ENCODE measurements around the gene SLC9B1.
"Not testable (repeated sequence)": the region's sequence is repeated elsewhere in the genome, so short reads cannot be mapped to it uniquely, and the experiment has no call there.

Gene SLC9B1

DNA sequence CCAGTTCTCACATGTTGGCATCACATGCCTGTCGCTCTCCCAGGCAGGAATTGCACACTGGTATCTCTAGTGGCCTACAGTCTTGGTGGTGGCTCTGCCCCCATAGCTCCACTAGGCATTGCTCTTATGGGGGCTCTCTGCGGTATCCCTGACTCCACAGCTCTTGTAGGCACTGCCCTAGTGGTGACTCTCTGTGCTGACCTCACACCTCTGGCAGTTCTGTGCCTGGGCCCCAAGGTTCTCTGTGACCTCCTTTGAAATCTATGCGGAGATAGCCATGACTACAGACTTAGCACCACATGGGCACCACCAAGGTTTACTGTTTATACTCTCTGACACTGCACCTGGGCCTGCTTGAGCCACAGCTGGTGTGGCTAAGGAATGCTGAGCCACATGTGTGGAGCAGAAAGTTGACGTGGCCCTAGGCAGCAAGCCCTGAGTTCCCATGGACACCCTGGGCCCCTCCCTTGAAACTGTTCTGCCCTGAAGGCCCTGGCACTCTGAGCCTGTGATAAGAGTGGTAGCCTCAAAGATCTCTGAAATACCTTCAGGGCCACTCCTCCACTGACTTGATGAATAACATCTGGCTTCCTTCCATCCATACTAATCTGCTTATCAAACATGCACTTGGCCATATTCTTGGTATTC lies 8.0 kb downstream of the SLC9B1 start:
- DNase-seq (ENCODE audit: low read depth, low spot score) = no peak

DNA sequence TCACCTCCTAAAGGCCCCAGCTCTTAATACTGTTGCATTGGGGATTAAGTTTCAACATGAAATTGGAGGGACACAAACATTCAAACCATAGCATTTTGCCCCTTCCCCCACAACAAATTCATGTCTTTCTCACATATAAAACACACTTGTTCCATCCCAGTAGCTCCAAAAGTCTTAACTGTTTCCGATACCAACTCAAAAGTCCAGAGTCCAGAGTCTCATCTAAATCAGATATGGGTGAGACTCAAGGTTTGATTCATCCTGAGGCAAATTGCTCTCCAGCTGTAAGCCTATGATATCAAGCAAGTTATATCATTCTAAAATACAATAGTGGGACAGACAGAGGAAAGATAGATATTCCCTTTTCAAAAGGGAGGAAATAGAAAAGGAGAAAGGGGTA lies 8.7 kb downstream of the SLC9B1 start:
- no peak for DNase-seq (ENCODE audit: low read depth, low spot score)

DNA sequence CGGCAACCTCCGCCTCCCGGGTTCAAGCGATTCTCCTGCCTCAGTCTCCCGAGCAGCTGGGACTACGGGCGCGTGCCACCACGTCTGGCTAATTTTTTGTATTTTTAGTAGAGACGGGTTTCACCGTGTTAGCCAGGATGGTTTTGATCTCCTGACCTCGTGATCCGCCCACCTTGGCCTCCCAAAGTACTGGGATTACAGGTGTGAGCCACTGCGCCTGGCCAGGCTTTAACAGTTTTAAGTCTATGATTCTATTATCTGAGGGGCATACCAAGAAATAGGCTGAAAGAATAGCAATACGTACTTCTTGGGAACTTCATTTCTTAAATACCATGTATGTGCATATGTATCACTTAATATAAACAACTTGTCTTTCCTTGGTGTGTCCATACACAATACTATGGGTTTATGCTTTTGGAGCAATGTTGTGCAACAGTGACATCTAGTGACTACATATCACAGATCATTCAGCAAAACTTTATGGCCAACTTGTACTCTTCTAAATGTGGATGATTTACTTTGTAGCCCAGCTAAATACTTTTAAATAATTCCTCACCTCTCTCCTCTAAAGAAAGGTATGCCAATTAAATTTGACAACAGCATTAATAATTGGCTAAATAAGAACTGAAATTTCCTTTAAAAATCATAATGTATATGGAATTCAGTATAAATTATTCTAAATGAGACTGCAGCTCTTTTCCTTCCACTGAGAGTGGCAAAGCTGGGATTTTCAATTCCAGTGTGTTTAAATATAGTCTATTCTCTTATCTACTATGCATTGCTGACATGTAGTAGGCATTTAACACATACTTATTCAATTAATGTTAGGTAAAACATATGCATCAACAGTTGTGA lies 10.4 kb downstream of the SLC9B1 start:
- DNase-seq (ENCODE audit: low read depth, low spot score) = peak; percentile 57

DNA sequence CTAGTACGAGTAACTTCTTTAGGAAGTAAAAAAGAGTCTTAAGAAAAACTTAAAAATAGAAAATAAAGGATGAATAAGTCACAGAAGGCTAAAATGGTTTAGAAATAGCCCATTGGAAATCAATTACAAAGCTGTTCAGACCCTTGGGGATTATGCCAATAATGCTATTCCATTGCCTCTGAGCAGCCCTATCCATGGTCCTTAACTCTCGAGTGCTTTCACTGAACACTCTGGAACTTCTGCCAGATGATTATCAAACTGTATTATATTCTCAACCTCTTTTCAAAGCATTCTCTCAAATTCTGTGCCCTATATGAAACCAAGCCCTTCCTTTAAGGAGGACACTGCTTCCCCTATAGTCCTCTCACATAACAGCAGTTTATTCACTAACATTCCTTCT lies 17.0 kb downstream of the SLC9B1 start:
- peak; percentile 7 for DNase-seq (ENCODE audit: low read depth, low spot score)

DNA sequence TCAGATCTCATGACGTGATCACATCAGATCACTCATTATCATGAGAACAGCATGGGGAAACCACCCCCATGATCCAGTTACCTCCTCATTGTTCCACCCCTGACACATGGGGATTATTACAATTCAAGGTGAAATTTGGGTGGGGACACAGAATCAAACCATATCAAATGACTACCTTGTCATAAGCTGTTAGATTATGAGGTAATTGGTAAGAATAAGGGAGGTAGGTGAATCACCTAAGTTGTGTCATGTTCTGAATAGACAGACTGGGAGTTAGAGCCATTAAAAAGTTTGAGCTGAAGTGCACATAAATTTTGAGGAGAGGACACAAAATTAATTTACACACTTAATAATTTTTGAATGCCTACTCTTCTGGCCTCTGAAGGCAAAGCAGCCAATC lies 24.7 kb downstream of the SLC9B1 start:
- DNase-seq (ENCODE audit: low read depth, low spot score) = no peak

DNA sequence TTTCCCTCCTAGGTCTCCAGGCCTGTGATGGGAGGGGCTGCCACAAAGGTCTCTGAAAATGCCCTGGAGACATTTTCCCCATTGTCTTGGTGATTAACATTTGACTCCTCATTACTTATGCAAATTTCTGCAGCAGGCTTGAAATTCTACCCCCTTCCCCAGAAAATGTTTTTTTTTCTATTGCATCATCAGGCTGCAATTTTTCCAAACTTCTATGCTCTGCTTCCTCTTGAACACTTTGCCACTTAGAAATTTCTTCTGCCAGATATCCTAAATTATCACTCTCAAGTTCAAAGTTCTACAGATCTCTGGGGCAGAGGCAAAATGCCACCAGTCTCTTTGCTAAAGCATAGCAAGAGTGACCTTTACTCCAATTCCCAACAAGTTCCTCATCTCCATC lies 25.5 kb downstream of the SLC9B1 start:
- not testable (repeated sequence) for DNase-seq (ENCODE audit: low read depth, low spot score)

DNA sequence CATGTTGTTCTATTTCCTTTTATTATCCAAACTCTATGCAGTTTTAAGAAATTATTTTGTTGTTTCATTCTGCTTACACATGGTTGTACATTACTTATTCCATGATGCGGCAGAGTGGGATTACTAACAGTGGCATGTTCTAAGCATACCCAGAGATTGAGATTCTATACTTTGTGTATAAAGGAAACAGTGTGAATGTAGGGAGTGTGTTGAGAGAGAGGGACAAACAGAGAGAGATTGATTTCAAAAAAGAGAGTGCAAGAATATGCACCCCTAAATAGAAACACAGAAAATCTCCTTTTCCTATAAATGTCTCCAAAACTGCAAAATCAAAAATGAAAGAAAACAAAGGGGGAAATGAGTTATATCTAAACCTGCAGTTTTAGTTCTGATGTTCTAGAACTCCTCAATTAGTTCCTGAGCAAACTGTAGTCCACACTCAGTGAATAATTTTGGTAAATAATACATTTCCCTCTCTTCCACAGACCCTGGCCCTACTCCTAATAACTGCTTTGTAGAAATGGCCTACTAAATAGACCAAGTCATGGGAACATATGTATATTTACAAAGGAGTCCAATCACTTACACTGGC lies 31.0 kb downstream of the SLC9B1 start:
- no peak for DNase-seq (ENCODE audit: low read depth, low spot score)

DNA sequence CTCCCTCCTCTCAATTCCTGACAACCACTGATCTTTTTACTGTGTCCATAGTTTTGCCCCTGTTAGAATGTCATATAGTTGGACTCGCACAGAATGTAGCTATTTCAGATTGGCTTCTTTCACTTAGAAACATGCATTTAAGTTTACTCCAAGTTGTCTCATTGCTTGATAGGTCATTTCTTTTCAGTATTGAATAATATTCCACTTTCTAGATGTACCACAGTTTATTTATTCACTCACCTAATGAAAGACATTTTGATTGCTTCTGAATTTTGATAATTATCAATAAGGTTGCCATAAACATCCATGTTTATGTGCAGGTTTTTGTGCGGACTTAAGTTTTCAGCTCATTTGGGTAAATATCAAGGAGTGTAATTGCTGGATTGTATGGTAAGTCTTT lies 38.5 kb downstream of the SLC9B1 start:
- no peak for DNase-seq (ENCODE audit: low read depth, low spot score)

DNA sequence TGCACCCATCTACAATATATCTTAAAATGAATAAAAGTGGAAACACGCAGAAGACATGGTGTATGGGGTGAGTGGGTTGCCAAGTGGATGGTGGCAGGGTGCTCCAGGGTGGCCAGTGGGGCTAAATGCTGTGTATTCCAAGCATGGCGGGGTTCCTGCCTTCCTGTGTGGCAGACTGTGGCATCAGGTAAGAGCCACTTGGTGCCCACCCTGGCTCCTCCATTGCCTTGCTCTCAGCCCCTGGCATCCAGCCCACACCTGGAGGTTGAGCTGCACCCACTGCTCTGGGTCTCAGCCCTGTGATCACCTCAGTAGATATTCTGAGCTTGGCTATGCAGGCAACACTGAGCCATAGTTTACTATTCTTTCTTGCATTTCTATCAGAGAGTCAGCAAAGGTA lies 57.7 kb downstream of the SLC9B1 start:
- DNase-seq (ENCODE audit: low read depth, low spot score) = not testable (repeated sequence)

DNA sequence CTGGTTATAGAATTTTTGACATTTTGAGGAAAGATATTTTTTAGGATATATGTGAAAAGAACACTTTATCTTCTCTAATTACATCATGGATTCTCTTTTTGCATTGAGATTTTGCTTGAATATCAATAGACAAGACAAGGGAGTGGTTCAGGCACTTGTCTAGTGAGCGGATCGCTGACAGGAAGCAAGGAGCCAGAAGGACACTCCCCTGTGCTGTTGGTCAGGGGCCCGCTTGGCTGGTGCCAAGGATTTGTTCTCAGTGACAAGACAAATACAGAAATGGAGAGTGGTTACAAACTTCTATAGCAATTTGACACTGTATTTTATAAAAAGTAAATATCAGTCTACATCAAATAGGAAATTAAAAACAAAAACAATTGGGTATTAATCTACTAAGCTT lies 60.0 kb downstream of the SLC9B1 start:
- no peak for DNase-seq (ENCODE audit: low read depth, low spot score)

DNA sequence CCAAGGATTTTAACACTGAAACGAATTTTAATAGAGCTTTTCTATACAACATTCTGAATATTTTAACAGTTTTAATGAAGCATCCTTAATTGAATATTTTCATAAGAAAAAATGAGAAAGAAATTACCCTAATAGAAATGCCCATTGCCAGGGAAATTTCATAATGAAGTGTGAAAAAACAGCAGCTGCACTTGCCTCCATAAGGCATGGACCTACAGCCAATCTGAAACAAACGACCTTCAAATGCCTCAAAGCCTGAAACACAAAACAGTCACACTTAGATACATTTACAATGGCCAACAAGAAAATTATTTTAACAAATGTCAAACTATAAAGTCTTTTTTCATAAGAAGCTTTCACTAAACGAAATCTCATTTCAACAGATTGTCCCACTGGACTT lies 74.4 kb downstream of the SLC9B1 start:
- DNase-seq (ENCODE audit: low read depth, low spot score) = no peak

DNA sequence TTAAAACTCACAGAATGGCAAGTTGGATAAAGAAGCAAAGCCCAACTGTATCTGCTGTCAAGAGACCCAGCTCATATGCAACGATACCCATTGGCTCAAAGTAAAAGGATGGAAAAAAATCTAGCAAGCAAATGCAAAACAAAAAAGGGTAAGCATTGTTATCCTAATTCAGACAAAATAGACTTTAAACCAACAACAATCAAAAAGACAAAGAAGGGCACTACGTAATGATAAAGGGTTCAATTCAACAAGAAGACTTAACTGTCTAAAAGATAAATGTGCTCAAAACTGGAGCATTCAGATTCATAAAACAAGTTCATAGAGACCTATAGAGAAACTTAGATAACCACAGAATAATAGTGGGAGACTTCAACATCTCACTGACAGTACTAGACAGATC lies 81.4 kb downstream of the SLC9B1 start:
- not testable (repeated sequence) for DNase-seq (ENCODE audit: low read depth, low spot score)

DNA sequence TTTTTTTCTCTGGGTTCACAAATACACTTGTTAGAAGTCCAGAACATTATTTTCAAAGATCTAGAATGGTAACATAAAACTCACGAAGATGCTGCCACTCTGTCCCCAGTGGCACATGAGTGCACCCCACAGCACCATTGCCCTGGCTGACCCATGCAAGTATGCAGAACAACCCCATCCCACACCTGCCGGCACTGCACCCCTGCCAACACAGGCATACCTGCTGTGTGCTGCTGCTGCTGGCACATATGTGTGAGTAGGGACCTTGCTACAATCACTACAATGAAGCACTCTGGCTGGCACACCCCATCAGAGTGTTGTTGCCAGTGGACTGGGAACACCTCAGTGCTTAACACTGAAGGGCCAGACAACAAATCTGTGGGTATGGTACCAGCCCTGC lies 83.8 kb downstream of the SLC9B1 start:
- DNase-seq (ENCODE audit: low read depth, low spot score) = no peak

DNA sequence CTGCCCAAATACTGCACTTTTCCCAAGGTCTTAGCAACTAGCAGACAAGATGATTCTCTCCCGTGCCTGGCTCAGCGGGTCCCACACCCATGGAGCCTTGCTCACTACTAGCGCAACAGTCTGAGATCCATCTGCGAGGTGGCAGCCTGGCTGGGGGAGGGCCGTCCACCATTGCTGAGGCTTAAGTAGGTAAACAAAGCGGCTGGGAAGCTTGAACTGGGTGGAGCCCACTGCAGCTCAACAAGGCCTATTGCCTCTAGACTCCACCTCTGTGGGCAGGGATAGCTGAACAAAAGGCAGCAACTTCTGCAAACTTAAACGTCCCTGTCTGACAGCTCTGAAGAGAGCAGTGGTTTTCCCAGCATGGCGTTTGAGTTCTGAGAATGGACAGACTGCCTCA lies 99.8 kb downstream of the SLC9B1 start:
- DNase-seq (ENCODE audit: low read depth, low spot score) = not testable (repeated sequence)

DNA sequence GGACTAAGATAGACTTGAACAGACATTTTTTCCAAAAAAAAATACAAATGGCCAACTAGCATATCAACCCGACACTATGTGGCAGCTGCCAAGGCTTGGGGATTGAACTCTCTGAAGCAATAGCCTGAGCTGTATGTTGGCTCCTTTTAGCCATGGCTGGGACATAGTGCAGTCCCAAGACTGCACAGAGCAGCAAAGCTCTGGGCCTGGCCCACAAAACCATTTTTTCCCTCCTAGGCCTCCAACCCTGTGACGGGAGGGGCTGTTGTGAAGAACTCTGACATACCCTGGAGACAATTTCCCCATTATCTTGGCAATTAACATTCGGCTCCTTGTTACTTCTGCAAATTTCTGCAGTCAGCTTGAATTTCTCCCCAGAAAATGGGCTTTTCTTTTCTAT lies 100.6 kb downstream of the SLC9B1 start:
- DNase-seq (ENCODE audit: low read depth, low spot score) = no peak

DNA sequence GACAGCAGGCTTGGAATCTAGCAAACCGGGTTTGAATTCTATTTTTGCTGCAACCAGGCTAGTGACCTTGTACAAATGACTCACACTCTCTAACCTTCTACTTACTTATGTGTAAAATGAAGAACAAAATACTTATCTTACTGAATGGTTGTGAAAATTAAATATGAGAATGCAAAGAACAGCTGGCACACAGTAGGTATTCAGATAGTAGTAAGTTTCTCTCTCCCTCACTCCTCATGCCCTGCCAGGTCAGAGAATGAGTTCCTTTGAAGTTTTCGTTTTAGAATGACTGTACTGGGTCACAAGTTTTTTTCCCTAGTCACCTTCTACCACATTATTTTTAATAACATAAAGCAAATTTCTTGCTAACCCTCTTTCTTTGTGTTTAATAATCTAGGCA lies 117.7 kb downstream of the SLC9B1 start:
- no peak for DNase-seq (ENCODE audit: low read depth, low spot score)

DNA sequence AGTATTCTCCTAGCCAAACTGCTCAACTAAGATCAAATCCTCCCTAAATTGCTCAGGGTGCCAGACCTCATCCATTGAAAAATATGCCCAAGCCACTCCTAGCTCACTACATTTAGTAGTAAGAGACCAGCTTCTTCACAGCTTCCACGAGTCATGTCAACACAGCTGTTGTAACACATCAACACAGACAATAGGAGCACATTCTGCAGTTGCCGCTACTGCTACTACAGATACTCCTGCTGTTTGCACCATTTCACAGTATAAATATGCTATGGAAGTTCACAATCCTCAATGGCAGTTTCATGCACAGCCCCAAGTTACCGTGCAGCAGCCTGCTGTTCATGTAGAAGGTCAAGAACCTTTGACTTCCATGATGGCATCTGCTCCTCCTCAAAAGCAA lies 121.9 kb downstream of the SLC9B1 start:
- DNase-seq (ENCODE audit: low read depth, low spot score) = not testable (repeated sequence)

DNA sequence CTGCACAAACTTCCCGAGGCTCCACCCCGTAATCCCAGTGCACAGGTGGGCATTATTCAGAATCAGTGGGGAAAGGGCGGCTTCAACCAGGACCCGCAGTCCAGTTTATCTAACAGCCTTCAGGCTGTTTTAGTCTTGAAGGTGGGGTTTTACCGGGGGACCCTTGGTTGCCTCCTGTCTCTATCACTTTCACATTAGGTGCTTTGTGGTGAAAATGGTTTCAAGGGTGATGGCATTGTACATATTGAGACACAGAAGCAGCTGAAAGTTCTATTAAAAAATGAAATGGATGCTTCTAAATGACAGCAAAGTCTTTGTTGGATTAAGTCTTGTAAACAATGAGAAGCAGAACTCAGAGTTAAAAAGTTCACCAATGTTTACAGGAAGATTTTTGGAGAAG lies 123.0 kb downstream of the SLC9B1 start:
- DNase-seq (ENCODE audit: low read depth, low spot score) = not testable (repeated sequence)

DNA sequence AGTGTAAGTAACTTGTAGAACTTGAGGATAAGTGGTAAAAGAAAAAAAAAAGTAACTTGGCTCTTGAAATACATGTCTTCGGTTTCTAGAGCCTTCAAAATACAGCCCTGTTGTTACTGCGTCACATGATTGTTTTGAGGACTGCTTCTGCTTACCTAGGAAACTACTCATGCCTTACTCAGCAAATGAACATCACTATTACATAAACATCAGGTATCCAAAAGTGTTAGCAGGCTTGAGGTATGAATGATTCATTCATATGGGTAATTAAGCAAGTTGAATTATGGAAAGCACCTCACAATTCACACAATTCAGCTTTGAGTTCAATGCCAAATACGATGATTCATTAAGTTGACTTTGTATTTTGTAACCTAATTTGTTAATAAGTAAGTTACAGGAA lies 129.6 kb downstream of the SLC9B1 start:
- not testable (repeated sequence) for DNase-seq (ENCODE audit: low read depth, low spot score)

DNA sequence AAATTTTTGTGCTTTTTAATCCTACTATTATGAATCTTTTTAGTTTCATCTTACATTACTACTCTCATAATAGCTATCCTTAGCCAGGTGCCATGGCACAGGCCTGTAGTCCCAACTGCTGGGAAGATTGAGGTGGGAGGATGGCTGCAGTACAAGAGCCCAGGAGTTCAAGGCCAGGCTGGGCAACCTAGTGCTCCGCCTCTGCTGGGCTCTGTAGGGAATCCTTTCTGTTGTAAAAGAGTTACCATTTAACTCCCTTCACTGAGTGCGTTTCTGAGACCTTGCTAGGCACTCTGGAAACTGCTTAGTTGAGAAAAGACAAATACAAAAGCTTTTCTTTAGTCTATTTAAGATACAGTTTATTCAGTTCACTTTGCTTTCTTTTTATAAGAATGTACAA lies 130.9 kb downstream of the SLC9B1 start:
- DNase-seq (ENCODE audit: low read depth, low spot score) = not testable (repeated sequence)

DNA sequence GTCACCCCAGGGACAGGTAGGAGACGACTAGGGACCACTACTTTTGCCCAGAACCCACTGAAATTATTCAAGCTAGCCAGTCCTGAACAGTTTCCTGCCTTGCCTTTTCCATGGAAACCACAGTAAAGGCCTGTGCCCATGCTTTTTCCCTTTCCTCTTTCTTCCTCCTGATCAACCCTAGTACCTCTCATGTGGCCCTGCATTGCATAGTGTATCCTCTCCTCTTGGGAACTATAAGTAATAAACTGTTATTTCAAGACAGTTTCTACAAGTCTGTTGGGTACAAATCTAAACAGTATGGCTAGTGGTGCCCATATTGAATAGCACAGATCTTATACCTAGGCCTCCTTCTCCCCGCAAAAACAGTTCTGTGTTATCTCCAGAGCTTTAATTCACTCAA lies 136.2 kb downstream of the SLC9B1 start:
- DNase-seq (ENCODE audit: low read depth, low spot score) = no peak

DNA sequence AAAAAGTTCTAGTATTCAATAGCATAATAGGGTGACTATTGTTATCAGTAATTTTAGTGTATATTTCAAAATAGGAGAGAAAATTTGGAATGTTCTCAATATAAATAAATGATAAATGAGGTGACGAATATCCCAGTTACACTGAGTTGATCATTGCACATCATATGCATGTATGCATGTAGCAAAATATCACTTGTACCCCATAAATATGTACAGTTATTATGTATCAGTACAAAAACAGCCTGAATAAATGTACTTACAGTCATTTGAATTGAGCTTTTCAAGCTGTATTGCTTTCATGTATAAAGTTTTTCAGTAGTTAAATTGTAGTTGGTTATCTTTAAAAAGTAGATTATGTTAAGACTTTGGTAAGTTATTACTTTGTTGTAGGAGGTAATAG lies 138.2 kb downstream of the SLC9B1 start:
- no peak for DNase-seq (ENCODE audit: low read depth, low spot score)

DNA sequence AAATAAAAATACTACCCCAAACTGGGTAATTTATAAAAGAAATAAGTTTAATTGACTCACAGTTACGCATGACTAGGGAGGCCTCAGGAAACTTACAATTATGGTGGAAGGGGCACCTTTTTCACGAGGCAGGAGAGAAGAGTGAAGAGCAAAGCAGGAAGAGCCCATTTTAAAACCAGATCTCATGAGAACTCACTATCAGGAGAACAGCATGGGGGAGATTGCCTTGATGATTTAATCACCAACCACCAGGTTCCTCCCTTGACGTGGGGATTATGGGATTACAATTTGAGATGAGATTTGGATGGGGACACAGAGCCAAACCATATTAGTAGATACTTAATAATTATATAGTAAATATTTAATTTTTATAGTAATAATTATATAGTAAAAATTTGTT lies 140.6 kb downstream of the SLC9B1 start:
- no peak for DNase-seq (ENCODE audit: low read depth, low spot score)

Measured in smooth muscle cell of the brain vasculature (primary cell).